GM19238 (cell line): ENCODE measurements around the gene ANKRD55.
A peak's percentile ranks its signal among the peaks of the same experiment; 100 is the strongest.
"Not testable (repeated sequence)": the region's sequence is repeated elsewhere in the genome, so short reads cannot be mapped to it uniquely, and the experiment has no call there.

Experiments used
- DNase-seq: peaks from one replicate; pipeline ENCODE4 v3.0.0; 2011; ENCODE audit warnings: low spot score; ENCODE audit not compliant: insufficient read length

Gene ANKRD55

GRCh38 chr5:56145511-56145910 lies 87.6 kb downstream of the ANKRD55 start:
- DNase-seq = no peak

GRCh38 chr5:56145106-56145505 lies 88.0 kb downstream of the ANKRD55 start:
- DNase-seq = no peak

- DNase-seq = no peak
Measured at GRCh38 chr5:56144211-56144610, 88.9 kb downstream of the ANKRD55 start.

- DNase-seq = no peak
Measured at GRCh38 chr5:56143373-56143714, 89.8 kb downstream of the ANKRD55 start.

GRCh38 chr5:56142614-56143372 lies 90.3 kb downstream of the ANKRD55 start:
- DNase-seq = peak; percentile 35

GRCh38 chr5:56142233-56142613 lies 90.9 kb downstream of the ANKRD55 start:
- DNase-seq = no peak

GRCh38 chr5:56140073-56140472 lies 93.1 kb downstream of the ANKRD55 start:
- no peak for DNase-seq

DNA sequence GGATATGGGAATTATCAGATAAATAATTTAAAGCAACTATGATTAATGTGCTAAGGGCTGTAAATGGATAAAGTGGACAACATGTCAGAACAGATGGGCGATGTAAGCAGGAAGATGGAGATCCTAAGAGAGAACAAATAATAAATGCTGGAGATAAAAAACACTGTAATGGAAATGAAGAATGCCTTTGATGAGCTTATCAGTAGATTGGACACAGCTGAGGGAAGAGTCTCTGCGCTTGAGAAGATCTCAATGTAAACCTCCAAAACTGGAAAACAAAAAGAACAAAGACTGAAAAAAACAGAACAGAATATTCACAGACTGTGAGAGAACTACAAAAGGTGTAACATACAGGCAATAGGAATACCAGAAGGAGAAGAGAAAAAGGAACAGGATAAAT lies 102.5 kb downstream of the ANKRD55 start:
- no peak for DNase-seq

DNA sequence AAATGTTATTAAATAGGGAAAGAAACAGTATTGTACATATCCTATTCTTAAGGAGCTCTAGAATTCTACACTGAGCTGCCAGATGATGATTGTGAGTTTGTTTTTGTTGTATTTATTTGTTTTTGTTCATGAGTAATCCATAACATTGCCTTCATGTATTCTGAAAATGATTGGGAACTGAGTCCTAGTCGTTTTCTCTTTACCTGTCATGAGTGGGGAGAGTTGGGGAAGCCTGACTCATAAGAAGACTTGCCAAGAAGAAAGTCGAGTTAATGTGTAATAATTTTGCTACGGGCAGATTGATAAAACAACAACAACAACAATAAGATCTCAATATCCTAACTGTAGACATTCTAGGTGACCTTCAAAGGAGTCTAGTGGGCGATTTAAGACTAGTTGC lies 103.8 kb downstream of the ANKRD55 start:
- no peak for DNase-seq

- DNase-seq = no peak
Measured at GRCh38 chr5:56128113-56128512, 105.0 kb downstream of the ANKRD55 start.

DNA sequence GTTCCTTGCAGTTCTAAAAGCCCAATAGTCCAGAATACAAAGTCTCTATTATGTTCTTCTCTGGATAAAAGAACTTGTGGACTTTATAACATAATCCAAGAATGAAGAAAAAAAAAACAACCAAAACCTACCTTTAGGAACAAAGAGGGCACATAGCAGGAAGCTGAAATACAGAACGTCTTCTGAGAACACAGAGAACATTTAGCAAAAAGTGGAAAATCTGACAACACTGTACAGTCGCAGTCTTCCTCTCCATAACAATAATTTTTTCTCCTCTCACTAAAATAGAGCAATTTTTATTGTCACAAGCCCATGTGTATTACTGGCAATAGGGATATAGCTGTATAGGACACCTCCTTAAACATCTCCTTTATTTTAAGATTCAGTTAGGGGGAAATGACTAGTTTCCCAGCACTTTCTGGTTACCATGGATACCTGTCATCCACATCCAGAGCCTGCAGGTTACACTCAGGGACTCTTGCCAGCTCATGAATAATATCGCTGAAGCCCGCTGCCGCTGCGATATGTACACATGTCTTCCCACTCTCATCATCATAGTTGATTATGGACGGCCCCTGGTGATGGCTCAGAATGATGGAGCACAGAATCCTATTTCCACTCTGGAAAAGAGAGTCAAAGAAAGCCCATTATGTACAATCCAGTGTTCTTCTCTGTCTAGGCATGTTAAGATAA lies 106.5 kb downstream of the ANKRD55 start:
- DNase-seq = no peak

GRCh38 chr5:56123531-56124243 lies 109.4 kb downstream of the ANKRD55 start:
- DNase-seq = no peak

DNA sequence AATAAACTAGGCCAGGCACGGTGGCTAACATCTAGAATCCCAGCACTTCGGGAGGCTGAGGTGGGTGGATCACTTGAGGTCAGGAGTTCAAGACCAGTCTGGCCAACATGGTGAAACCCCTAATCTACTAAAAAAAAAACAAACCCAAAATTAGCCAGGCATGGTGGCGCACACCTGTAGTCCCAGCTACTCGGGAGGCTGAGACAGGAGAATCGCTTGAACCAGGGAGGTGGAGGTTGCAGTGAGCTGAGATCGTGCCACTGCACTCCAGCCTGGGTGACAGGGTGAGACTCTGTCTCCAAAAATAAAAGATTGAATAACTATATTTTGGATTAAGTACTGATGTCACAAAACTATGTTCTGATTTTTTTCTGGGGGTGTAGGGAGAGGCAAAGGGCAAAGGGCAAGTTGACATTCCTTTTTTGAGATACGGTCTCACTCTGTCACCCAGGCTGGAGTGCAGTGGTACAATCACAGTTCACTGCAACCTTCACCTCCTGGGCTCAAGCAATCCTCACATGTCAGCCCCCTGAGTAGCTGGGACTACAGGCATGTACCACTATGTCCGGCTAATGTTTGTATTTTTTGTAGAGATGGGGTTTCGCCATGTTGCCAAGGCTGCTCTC lies 110.7 kb downstream of the ANKRD55 start:
- not testable (repeated sequence) for DNase-seq

DNA sequence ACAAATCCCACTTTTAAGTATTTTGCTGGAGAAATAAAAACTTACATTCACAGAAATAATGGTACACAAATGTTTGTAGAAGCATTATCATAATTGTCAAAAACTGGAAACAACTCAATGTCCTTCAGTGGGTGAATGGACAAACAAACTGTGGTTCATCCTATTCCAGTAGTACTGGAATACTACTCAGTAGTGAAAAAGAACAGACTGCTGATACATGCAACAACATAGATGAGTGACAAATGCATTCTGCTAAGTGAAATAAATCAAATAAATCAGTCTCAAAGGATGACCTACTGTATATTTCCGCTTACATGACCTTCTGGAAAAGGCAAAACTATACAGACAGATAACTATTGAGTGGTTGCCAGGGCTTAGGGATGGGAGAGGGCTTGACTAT lies 114.1 kb downstream of the ANKRD55 start:
- DNase-seq = no peak

GRCh38 chr5:56116599-56117141 lies 116.5 kb downstream of the ANKRD55 start:
- no peak for DNase-seq

DNA sequence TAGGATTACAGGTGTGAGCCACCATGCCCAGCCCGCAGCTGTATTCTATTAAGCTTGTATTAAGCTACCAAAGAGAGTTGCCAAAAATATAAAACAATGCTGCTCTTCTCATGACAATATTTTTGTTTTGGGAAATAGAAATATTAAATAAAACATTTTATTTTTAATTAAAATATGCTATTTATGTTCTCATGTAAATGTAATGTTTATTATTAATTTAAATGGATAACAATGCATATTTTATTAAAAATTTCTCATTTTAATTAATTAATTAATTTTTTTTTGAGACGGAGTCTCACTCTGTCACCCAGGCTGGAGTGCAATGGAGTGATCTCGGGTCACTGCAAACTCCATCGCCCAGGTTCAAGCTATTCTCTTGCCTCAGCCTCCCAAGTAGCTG lies 117.5 kb downstream of the ANKRD55 start:
- no peak for DNase-seq

DNA sequence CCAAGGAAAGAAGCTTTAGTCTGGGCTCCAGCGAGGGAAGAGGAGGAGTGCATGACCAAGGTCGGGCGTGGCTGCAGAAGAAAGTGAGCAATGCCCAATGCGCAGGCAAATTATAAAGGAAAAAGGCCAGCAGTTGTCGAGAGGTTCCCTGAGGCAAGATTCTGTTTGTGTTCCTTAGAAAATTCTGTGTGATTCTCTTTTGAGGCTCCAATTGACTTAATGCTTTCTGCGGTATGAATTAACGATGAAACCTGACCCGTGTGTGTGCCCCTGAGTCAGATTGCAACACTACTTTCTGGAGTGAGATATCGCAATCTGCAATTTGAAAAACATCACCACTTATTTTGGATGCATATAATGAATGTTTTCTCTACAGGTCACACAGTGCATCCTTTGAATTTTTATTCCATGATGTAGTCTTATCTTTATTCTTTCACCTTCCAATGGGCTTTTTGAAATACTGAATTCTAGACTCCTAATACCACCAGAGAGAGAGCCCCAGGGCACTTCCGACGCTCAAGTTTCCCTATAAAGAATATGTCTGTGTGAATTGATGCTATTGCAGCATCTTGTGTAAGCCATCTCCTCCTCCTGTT lies 120.5 kb downstream of the ANKRD55 start:
- no peak for DNase-seq

DNA sequence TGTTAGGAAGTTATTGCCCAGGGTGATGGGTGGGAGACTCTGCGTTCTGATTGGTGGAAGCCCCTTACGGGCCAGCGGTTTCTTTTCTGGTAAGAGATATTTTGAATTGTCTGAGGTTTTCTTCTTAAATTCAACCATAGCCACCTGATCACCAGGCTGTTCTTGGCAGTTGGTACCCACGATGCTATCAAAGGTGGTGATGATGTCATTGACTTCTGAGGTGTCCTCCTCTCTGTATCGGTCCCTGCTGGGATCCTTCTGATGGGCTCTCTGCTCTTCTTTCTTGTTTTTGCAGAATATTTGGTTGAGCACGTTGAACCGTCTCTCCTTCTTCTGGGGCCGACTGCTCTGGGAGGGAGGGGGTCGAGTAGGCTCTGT lies 121.7 kb downstream of the ANKRD55 start:
- DNase-seq = no peak

DNA sequence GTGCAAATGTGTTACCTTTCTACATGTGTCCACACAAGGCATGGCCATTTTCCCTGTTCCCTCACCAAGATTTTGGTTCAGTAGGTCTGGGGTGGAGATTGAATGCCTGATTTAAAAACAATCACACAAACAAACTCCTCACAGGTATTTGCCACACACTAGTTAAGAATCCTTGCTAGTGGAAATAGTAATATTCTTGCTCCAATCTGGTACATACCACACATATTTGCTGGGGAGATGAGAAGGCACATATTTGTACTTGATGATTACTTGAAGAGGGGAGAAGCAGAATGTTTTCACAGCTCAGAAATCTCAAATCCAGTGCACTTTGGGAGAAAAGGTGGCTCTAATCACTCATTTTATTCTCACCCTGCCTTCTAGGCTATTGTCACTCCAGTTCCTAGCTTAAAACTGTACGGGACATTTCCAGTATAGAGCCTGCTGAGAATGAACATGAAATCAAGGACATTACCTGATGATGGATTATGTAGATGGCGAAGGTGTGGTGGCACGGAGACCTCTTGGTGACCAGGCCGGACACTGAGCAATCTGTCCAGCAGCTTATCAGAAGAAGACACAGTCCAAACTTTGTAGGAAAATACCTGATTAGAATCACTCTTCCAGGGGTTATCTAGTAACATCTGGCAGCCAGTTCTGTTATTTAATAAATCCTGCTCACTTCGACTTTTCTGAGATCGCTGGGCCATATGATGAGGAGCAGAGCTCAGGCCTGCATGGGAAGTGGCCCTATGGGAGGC lies 122.3 kb downstream of the ANKRD55 start:
- DNase-seq = no peak

- DNase-seq = no peak
Measured at GRCh38 chr5:56108246-56108645, 124.9 kb downstream of the ANKRD55 start.

DNA sequence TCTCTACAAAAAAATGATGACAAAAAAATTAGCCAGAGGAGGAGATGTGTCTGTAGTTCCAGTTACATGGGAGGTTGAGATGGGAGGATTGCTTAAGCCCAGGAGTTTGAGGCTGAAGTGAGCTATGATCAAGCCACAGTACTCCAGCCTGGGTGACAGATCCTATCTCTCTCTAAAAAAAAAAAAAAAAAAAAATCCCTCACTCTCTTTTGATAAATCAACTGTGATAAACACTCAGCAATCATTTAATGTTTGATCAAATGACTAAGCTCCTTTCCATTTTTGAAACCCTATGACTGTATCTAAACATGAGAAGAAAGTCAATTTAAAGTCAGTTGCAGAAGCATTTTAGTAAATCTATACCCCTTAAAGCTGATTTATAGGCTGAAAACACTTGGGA lies 126.3 kb downstream of the ANKRD55 start:
- DNase-seq = no peak
